Measurements from ENCODE around the gene CD48.

- no peak for TF ChIP-seq CTCF (IDR thresholded peaks at IDR 0.05; ENCODE audit: borderline replicate concordance, extremely low read depth, low read length, poor library complexity, severe bottlenecking)
- TF ChIP-seq EZH2 (IDR thresholded peaks at IDR 0.05; ENCODE audit: borderline replicate concordance, low read depth, low read length, severe bottlenecking) = no peak
Observed at GRCh38 chr1:160662910-160663309, 48.7 kb downstream of the CD48 start.

Measured in DND-41 (cell line).